A204.1 (cell line): ENCODE measurements around the gene MAP1A.

Experiments
- FAIRE-seq: peaks from 2 replicates; lab custom pipeline; 2012; peaks lifted over from hg19 to GRCh38; lab: Jason Lieb, UNC

MAP1A gene

DNA sequence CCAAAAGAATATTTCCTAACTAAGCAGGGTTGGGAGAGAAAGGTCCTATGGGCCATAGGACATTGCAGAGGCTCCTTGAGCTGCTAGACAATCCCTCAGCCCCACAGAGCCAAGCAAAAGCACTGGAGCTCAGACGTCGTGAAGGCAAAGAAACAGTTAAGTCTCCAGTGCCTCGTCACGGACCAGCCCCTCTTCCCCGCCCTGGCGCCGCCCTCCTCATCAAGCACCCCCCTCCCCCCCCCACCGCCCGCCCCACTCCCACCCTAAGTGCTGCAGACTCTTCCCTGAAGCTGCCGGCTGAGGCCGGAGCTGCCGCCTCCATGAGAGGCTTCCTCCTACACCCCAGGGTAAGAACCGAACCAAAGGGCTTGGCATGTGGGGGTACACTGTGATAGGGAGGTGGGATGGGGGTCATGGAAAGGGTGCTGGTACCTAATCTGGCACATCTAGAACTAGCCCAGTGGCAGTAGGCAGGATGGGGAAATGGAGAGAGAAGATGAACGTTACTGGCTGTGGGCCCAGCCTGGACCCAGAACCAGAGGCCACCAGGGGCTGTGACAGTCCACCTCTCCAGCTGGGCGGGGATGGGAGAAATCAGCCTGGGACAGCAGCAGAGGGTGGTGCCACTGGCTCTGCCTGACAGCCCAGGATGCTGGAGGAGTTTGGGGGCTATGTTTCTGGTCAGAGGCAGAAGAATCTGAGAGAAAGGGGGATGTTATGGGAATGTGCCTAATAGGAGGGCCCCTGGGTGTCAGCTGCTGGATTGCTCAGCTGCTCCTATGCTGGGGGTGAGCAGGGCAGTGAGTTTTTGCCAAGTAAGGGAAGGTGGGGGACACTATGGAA is at the start of gene MAP1A:
TSS of gene MAP1A (plus strand) at position 255 of the 843 bp plus-strand sequence. CDS start 3,866 bp downstream, outside the sequence.
- FAIRE-seq, result no peak

GRCh38 chr15:43469867-43470266 is 47.5 kb upstream of the MAP1A start:
- FAIRE-seq, result no peak

DNA sequence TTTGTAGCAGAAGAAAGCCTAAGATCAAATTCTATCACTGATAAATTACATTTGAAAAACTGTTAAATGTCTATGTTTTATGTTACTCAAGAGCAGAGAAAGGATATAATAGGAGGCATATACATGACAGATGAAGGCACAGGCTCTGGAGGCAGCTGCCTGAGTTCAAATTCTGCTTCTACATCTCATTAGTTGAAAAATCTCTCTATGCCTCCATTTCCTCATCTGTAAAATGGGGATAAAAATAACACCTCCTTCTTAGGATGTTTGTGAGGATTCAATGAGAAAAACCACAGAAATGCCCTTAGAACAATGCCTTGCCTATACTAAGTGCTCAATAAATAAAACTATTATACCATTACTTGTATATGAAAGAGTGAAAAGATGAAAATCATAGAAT is 45.4 kb upstream of the MAP1A start:
- FAIRE-seq, result no peak

DNA sequence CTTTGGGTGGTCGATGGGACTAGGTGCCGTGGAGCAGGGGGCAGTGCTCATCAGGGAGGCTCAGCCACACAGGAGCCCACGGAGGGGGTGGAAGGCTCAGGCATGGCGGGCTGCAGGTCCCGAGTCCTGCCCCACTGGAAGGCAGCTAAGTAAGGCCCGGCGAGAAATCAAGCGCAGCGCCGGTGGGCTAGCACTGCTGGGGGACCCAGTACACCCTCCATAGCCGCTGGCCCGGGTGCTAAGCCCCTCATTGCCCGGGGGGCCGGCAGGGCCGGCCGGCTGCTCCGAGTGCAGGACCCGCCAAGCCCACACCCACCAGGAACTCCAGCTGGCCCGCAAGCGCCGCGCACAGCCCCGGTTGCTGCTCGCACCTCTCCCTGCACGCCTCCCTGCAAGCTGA is 43.5 kb upstream of the MAP1A start:
- no peak for FAIRE-seq

- FAIRE-seq, result peak; percentile 73
These were observed 33.9 kb upstream of the MAP1A start for GRCh38 chr15:43483297-43484128.

DNA sequence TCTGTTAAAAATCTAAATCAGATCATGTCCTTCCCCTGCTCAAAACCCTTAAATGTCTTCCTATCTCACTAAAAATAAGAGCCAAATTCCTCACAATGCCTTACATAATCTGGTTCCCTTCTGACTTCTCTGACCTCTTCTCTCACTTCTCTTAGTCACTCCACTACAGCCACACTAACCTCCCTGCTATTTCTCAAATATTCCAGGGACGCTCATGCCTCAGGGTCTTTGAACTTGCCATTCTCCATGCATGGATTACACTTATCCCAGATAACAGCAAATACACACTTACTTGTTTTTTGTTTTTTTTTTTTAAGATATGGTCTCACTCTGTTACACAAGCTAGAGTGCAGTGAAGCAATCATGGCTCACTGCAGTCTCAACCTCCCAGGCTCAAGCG is 33.0 kb upstream of the MAP1A start:
- FAIRE-seq, result no peak

DNA sequence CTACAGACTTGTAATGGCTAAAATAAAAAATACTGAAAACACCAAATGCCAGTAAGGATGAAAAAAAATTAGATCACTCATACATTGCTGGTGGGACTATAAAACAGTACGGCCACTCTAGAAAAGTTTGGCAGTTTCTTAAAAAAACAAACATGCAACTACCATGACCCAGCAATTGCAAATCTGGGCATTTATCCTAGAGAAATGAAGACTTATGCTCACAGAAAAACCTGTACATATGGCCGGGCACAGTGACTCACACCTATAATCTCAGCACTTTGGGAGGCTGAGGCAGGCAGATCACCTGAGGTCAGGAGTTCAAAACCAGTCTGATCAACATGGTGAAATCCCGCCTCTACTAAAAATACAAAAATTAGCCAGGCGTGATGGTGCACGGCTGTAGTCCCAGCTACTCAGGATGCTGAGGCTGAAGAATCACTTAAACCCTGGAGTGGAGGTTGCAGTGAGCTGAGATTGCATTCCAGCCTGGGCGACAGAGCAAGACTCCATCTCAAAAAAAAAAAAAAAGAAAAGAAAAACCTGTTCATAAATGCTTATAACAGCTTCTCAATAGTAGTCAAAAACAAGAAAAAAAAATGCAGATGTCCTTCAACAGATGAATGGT is 30.0 kb upstream of the MAP1A start:
- FAIRE-seq, result no peak

DNA sequence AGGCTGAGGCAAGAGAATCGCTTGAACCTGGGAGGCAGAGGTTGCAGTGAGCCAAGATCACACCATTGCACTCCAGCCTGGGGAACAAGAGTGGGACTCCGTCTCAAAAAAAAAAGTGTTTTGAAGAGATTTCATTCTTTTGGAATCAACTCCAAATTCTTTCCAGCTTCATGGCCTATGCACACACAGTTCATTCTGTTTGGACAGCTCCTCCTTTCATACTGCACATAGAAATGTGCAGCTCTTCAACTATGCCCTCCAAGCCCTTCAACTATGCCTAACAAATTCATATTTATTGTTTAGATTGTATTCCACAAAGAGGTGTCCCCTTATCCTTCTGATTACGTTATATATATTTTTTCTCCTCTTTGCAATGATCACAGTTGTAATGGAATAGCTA is 28.6 kb upstream of the MAP1A start:
- no peak for FAIRE-seq

- FAIRE-seq, result no peak
These were observed 28.2 kb upstream of the MAP1A start for GRCh38 chr15:43489191-43489590.

GRCh38 chr15:43492266-43492665 is 25.1 kb upstream of the MAP1A start:
- no peak for FAIRE-seq

DNA sequence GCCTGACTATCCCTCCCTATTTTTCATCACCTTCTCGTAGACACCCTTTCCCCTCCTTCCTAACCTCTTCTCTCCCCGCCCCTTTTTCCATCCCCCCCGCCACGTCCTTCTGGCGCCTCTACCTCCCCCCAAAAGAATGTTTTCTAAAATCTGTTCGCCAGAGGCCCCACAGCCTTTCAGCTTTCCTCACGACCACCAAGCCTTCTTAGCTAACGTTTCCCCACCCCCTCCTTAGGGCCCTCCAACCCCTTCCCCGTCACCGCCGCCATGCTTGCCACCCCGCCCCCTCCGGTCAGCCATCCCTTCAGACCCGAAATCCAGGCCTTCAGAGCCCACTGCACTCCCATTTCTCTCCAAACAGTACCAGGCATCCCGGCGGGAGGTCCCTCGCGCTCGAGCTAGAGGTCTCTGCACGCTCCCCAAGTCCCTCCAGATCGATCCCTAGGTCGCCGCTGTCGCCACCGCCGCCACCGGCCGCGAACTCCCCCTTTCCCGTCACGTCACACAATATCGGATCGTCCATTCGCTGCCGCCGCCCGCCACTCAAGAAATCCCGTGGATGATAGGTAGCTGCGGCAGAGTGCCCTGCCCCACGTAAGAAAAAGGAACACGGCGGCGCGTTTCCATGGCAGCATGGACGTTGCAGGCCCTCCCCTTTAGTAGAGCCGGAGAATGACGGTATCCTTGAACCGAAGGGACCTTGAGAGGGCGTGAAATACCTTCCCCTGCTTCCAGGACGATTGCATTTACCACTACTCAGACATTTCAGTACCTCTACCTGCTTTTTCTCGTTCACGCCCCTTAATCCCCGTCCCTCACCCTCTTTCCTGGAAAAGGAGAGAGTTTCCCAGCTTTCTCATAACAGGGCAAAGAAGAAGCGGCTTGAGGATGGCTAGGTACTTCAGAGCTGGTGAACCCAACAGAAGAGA is 24.5 kb upstream of the MAP1A start, which contains the start of gene TP53BP1:
TSS of gene TP53BP1 (minus strand) at position 484 of the 929 bp plus-strand sequence. CDS start at position 371, 113 bp downstream.
- FAIRE-seq, result peak; percentile 93

DNA sequence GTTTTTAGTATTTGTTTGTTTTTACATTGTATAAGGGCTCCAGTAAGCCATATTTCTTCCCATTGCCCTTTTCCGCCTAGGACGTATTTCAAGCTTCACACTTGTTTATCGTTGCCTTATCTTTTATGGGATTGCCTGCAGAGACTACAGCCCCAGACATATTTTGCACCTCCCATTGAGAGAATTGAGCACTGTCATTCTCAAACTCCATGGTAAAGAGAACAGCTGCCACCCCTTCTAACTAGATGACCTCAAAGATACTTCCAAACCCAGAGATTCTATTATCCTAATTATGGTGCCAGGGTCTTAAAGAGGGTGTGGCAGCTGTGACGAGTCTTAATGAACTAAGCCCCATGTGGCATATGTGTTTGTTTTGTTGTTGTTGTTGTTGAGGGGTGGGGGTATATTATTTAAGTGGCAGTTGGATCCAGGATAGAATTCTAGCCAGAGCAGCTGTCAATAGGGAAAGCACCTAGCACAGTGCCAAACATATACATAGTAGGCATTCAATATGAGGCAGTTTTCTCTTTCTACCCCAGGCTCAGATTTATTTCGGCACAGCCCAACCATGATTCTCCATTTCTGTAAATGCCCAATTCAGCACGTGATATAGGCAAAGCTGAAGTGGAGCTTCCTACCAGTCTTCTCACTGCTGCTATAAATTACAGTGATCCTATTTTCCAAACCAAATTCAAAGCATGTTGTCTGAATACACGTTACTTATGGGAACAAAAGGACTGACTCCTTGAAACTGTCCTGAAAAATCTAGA is 23.5 kb upstream of the MAP1A start:
- FAIRE-seq, result no peak

- FAIRE-seq, result no peak
These were observed 18.4 kb upstream of the MAP1A start for GRCh38 chr15:43498990-43499389.

DNA sequence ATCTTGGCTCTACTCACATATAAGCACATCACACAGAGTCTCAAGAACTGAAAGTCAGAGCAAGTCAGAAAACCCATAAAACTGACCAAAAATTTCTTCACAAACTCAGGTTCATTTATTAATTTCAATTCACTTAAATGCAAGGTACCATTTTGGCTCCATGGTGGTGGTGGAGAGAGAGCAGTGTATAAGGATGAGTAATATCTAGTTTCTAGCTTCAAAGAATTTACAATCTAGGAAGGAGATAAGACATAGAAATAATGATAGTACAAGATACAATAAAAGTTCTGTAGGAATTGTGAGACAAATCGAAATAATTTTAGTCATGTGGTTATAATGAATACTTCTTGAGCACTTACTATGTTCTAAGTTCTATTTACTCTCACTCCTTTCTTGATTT is 17.8 kb upstream of the MAP1A start:
- FAIRE-seq, result no peak

- FAIRE-seq, result no peak
These were observed 11.7 kb upstream of the MAP1A start for GRCh38 chr15:43505738-43506137.

- FAIRE-seq, result no peak
These were observed 9.0 kb upstream of the MAP1A start for GRCh38 chr15:43508421-43508820.

DNA sequence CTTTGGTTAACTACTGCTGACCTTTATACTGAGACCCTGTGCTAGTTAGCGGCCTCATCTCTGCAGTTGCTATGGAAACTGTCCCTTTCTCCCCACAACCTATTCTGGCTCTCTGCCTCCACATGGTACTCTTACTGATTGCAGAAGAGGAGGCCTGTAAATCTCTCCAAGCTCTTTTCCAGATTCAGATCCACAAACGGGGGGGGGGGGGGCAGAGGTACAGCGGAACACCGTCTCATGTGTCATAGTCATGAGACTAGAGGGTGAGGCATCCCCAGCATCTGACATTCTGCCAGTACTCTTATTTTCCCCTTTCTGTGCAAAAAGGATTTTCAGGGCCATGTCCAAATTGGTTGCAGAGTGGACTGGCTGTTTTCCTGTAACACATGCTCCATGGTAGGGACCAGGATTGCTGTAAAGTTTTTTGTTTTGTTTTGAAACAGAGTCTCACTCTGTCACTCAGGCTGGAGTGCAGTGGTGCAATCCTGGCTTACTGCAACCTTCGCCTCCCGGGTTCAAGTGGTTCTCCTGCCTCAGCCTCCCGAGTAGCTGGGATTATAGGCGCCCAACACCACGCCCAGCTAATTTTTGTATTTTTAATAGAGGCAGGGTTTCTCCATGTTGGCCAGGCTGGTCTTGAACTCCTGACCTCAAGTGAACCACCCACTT is 8.3 kb upstream of the MAP1A start:
- FAIRE-seq, result no peak

DNA sequence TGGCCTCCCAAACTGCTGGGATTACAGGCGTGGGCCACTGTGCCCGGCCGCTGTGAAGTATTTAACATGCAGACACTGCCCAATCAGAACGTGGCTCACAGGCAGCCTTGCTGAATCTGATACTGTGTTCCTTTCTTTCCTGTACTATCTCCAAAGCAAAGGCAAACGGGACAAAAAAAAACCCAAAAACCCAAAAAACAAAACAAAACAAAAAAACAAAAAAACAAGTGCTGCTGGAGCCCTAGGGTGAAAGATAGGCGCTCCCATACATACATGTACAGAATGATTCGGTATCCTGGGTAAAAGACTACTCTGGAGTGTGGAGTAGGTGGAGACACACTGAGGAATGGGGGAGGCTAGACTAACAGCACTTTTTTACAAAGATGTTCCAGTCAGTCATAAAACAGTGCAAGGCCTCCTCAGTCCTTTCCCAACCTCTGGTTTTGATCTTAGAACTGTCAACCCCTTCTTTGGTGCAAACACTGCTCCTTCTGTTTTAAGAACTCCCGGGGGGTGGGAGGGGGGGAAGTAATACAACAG is 7.7 kb upstream of the MAP1A start:
- FAIRE-seq, result peak; percentile 82

DNA sequence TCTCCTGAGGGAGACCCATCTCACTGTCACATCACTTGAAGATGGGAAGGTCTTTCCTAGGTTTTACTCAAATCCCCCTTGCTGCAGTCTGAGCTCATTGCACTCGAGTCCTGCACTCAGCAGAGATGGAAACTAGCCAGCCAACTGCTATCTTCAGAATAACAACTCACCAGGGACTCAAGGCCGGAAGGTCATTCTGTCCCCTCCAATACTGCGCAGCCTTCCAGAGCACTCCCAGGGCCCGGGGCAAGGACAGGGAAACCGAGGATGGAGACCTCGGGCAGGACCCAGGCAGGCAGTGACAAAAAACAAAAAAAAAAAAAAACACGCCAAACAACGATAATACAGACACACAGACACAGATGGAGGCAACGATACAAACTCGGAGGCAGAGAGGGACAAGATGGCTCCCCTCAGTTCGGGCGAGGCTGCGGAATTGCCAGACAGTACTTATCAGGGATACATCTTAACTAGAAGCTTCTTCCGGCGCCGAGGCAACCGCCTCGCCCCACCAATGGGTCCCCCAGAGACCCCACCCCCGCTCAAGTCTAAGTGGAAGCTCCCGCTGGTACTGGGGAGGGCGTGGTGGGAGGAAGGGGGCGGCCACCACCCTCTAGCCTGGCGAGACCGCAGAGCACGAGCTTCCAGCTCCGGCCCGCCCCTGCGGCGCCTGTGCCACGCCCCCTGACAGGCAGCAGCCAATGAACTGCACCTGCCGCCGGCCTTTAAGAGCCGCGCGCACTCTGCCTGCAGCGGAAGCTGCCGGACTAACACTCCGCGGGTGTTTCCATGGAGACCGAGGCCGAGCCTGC is 7.0 kb upstream of the MAP1A start:
- peak; percentile 91 for FAIRE-seq
